HEK293T (cell line): ENCODE data around the gene SHD.

Source experiments
- ARNT ChIP-seq: fragments of 450-650 bp; IDR thresholded peaks from 2 replicates; pipeline ENCODE4 v1.6.1; 2017; ENCODE audit warnings: mild to moderate bottlenecking
- BHLHE40 ChIP-seq: fragments of 450-650 bp; IDR thresholded peaks from 2 replicates; pipeline ENCODE4 v1.6.1; 2016; ENCODE audit warnings: mild to moderate bottlenecking, moderate library complexity, borderline replicate concordance
- CTBP1 ChIP-seq: fragments of 450-650 bp; IDR thresholded peaks from 2 replicates; pipeline ENCODE4 v1.6.1; 2016; ENCODE audit warnings: borderline replicate concordance
- ELF4 ChIP-seq: fragments of 450-650 bp; IDR thresholded peaks from 2 replicates; pipeline ENCODE4 v1.6.1; 2017; ENCODE audit warnings: antibody characterized with exemption
- FOXA1 ChIP-seq: fragments of 450-650 bp; IDR thresholded peaks from 2 replicates; pipeline ENCODE4 v1.6.1; 2016; ENCODE audit warnings: mild to moderate bottlenecking
- FOXK2 ChIP-seq: fragments of 450-650 bp; IDR thresholded peaks from 2 replicates; pipeline ENCODE4 v1.6.1; 2016; ENCODE audit warnings: mild to moderate bottlenecking
- FOXM1 ChIP-seq: fragments of 450-650 bp; IDR thresholded peaks from 2 replicates; pipeline ENCODE4 v1.6.1; 2017; ENCODE audit warnings: mild to moderate bottlenecking, borderline replicate concordance
- HDGF ChIP-seq: fragments of 450-650 bp; IDR thresholded peaks from 2 replicates; pipeline ENCODE4 v1.6.1; 2017; ENCODE audit warnings: antibody characterized with exemption, borderline replicate concordance
- SP1 ChIP-seq: fragments of 450-650 bp; IDR thresholded peaks from 2 replicates; pipeline ENCODE4 v1.6.1; 2017
- SUZ12 ChIP-seq: fragments of 450-650 bp; IDR thresholded peaks from 2 replicates; pipeline ENCODE4 v1.6.1; 2016; ENCODE audit warnings: mild to moderate bottlenecking
- TARDBP ChIP-seq: fragments of 450-650 bp; IDR thresholded peaks from 2 replicates; pipeline ENCODE4 v1.6.1; 2016
- ZNF384 ChIP-seq: fragments of 450-650 bp; IDR thresholded peaks from 2 replicates; pipeline ENCODE4 v1.6.1; 2016
- TF ChIP-seq, protein P1 (sequence below): fragments of 450-650 bp; IDR thresholded peaks from 2 replicates; pipeline ENCODE4 v1.6.1; 2016

DNA sequence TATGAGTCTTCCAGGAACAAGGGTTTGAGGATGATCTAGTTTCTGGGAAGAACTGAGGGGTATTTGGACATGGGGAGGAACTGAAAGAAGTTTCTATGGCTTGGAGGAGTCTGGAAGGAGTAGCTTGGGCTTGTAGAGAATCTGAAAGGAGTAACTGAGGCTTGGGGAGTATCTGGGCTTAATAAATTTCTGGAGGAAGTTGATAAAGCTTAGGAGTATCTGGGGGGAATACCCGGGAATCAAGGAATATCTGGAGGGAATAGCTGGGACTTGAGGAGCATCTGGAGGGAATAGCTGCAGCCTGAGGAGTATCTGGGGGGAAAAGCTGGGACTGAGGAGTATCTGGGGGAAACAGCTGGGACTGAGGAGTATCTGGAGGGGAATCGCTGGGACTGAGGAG, 41.4 kb downstream of the SHD start:
- no peak for TF ChIP-seq FOXM1
- no peak for TF ChIP-seq HDGF
- no peak for TF ChIP-seq SP1
- no peak for TF ChIP-seq SUZ12
- TF ChIP-seq, protein P1, sequence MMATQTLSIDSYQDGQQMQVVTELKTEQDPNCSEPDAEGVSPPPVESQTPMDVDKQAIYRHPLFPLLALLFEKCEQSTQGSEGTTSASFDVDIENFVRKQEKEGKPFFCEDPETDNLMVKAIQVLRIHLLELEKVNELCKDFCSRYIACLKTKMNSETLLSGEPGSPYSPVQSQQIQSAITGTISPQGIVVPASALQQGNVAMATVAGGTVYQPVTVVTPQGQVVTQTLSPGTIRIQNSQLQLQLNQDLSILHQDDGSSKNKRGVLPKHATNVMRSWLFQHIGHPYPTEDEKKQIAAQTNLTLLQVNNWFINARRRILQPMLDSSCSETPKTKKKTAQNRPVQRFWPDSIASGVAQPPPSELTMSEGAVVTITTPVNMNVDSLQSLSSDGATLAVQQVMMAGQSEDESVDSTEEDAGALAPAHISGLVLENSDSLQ: no peak
- TF ChIP-seq TARDBP: no peak
- TF ChIP-seq BHLHE40: no peak
- TF ChIP-seq FOXA1: no peak
- no peak for TF ChIP-seq CTBP1
- no peak for TF ChIP-seq ZNF384
- TF ChIP-seq FOXK2: no peak
- no peak for TF ChIP-seq ARNT
- TF ChIP-seq ELF4: no peak
